Measurements from ENCODE around the gene ZDHHC13. TPM values are rescaled to one million over a fixed set of nuclear protein-coding genes. Genes with fewer than 3 reads are reported as not detected.

The ZDHHC13 gene
- total RNA-seq, 1 experiment from 2014 or later, result 20.9 TPM

DNA sequence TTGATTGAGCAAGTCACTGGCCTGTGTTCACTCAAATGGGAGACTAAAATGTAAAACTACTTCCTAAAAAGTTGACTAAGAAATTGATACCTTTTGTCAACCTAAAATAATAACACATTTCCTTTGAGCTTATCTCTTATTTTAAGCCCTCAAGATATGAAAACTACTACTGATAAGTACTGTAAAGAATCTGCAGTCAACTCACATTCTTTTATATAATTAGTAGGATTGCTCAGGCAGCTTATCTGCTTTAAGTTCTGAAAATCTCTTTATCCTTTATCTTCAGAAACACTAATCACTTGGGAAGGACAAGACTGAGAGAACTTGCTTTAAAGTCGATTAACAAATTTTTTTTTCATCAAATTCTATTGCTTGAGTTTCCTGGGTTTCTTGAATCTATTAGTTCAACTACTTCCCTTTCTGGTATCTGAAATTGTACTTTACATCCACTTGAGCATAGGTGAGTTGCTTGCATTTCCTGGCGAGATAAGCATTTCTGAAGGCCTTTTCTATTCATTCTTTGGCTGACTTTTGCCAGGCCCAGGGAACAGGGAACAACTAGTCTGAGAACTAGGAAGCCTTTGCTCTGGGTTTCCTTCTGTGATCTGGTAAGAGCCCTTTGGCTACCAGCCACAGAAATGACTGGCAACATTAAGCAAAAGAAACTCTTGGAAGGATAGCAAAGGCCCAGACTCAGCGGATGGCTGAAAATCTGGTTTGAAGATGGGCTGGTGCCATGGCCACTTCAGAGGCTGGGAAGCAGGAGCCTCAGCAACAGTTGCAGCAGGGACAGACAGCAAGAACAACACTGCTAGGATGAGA lies 104.1 kb downstream of the ZDHHC13 start:
- Mint-ChIP-seq H3K27ac (no peak overlapping the region; the same call in 1 of the 2 replicates), H3K36me3 (peaks cover 24% of the 10 kb centered on the region), H3K4me3 (no peak overlapping the region), H3K27me3 (ENCODE audit: low read depth) (no peaks in the 10 kb centered on the region), H3K4me1 (peaks cover 7% of the 10 kb centered on the region), H3K9me3 (peaks cover 11% of the 10 kb centered on the region)
- POLR2A ChIA-PET, result interaction anchor here (1.0 kb wide), 1 partner anchor 14 kb away, joined by 3 read pairs; no protein-coding TSS in a partner anchor
- CTCF ChIA-PET, result no interaction called here
- ATAC-seq (no peak), DNase-seq (ENCODE audit: low spot score) (no peak)
- TF ChIP-seq SMAD4 (CRISPR knock-in tag; IDR thresholded peaks at IDR 0.05) (no peak), FOXP1 (CRISPR knock-in tag; IDR thresholded peaks at IDR 0.05; ENCODE audit: borderline replicate concordance) (no peak), KAT7 (CRISPR knock-in tag; IDR thresholded peaks at IDR 0.05; ENCODE audit: borderline replicate concordance) (no peak), NFE2L1 (CRISPR knock-in tag; IDR thresholded peaks at IDR 0.05) (no peak), ZNF671 (CRISPR knock-in tag; IDR thresholded peaks at IDR 0.05) (no peak), ZNF121 (CRISPR knock-in tag; IDR thresholded peaks at IDR 0.05) (no peak), FOXJ3 (CRISPR knock-in tag; IDR thresholded peaks at IDR 0.05; ENCODE audit: borderline replicate concordance) (no peak), CBFB (CRISPR knock-in tag; IDR thresholded peaks at IDR 0.05; ENCODE audit: low read depth) (no peak), RELA (CRISPR knock-in tag; IDR thresholded peaks at IDR 0.05; ENCODE audit: borderline replicate concordance) (no peak)
- TF ChIP-seq, protein P1, sequence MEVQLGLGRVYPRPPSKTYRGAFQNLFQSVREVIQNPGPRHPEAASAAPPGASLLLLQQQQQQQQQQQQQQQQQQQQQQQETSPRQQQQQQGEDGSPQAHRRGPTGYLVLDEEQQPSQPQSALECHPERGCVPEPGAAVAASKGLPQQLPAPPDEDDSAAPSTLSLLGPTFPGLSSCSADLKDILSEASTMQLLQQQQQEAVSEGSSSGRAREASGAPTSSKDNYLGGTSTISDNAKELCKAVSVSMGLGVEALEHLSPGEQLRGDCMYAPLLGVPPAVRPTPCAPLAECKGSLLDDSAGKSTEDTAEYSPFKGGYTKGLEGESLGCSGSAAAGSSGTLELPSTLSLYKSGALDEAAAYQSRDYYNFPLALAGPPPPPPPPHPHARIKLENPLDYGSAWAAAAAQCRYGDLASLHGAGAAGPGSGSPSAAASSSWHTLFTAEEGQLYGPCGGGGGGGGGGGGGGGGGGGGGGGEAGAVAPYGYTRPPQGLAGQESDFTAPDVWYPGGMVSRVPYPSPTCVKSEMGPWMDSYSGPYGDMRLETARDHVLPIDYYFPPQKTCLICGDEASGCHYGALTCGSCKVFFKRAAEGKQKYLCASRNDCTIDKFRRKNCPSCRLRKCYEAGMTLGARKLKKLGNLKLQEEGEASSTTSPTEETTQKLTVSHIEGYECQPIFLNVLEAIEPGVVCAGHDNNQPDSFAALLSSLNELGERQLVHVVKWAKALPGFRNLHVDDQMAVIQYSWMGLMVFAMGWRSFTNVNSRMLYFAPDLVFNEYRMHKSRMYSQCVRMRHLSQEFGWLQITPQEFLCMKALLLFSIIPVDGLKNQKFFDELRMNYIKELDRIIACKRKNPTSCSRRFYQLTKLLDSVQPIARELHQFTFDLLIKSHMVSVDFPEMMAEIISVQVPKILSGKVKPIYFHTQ (CRISPR knock-in tag; IDR thresholded peaks at IDR 0.05), result no peak
- TF ChIP-seq, protein P2, sequence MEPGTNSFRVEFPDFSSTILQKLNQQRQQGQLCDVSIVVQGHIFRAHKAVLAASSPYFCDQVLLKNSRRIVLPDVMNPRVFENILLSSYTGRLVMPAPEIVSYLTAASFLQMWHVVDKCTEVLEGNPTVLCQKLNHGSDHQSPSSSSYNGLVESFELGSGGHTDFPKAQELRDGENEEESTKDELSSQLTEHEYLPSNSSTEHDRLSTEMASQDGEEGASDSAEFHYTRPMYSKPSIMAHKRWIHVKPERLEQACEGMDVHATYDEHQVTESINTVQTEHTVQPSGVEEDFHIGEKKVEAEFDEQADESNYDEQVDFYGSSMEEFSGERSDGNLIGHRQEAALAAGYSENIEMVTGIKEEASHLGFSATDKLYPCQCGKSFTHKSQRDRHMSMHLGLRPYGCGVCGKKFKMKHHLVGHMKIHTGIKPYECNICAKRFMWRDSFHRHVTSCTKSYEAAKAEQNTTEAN (CRISPR knock-in tag; IDR thresholded peaks at IDR 0.05), result no peak
- TF ChIP-seq, protein P3, sequence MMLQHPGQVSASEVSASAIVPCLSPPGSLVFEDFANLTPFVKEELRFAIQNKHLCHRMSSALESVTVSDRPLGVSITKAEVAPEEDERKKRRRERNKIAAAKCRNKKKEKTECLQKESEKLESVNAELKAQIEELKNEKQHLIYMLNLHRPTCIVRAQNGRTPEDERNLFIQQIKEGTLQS (CRISPR knock-in tag; conservative IDR thresholded peaks at IDR 0.05), result no peak
- TF ChIP-seq, protein P4, sequence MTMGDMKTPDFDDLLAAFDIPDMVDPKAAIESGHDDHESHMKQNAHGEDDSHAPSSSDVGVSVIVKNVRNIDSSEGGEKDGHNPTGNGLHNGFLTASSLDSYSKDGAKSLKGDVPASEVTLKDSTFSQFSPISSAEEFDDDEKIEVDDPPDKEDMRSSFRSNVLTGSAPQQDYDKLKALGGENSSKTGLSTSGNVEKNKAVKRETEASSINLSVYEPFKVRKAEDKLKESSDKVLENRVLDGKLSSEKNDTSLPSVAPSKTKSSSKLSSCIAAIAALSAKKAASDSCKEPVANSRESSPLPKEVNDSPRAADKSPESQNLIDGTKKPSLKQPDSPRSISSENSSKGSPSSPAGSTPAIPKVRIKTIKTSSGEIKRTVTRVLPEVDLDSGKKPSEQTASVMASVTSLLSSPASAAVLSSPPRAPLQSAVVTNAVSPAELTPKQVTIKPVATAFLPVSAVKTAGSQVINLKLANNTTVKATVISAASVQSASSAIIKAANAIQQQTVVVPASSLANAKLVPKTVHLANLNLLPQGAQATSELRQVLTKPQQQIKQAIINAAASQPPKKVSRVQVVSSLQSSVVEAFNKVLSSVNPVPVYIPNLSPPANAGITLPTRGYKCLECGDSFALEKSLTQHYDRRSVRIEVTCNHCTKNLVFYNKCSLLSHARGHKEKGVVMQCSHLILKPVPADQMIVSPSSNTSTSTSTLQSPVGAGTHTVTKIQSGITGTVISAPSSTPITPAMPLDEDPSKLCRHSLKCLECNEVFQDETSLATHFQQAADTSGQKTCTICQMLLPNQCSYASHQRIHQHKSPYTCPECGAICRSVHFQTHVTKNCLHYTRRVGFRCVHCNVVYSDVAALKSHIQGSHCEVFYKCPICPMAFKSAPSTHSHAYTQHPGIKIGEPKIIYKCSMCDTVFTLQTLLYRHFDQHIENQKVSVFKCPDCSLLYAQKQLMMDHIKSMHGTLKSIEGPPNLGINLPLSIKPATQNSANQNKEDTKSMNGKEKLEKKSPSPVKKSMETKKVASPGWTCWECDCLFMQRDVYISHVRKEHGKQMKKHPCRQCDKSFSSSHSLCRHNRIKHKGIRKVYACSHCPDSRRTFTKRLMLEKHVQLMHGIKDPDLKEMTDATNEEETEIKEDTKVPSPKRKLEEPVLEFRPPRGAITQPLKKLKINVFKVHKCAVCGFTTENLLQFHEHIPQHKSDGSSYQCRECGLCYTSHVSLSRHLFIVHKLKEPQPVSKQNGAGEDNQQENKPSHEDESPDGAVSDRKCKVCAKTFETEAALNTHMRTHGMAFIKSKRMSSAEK (CRISPR knock-in tag; IDR thresholded peaks at IDR 0.05; ENCODE audit: borderline replicate concordance), result no peak
- TF ChIP-seq, protein P5, sequence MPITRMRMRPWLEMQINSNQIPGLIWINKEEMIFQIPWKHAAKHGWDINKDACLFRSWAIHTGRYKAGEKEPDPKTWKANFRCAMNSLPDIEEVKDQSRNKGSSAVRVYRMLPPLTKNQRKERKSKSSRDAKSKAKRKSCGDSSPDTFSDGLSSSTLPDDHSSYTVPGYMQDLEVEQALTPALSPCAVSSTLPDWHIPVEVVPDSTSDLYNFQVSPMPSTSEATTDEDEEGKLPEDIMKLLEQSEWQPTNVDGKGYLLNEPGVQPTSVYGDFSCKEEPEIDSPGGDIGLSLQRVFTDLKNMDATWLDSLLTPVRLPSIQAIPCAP (CRISPR knock-in tag; IDR thresholded peaks at IDR 0.05), result no peak

DNA sequence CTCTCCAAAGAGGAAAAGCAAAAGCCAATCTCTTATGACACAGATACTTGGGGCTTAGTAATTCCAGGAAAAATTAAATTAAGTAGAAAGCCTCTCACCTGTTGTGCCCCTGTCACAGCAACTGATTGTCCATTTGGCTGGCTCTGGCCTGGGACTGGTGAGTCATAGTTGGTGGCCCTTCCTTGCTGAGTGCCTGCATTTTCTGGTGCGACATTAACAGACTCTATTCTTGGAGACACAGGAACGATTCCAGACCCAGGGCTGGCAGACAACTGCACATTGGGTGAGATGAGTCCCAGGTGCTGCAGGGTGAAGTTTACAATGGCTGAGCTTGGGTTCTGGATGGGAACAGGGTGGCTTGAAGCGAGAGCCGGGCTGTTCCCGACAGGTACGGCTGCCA lies 108.2 kb downstream of the ZDHHC13 start:
- CTCF ChIA-PET, result no interaction called here
- Mint-ChIP-seq H3K9me3 (peaks cover 11% of the 10 kb centered on the region), H3K4me1 (peaks cover 7% of the 10 kb centered on the region), H3K36me3 (peaks cover 42% of the 10 kb centered on the region), H3K27ac (no peak overlapping the region), H3K27me3 (ENCODE audit: low read depth) (no peaks in the 10 kb centered on the region), H3K4me3 (no peak overlapping the region)
- ATAC-seq, result no peak
- TF ChIP-seq KAT7 (CRISPR knock-in tag; IDR thresholded peaks at IDR 0.05; ENCODE audit: borderline replicate concordance) (no peak), RELA (CRISPR knock-in tag; IDR thresholded peaks at IDR 0.05; ENCODE audit: borderline replicate concordance) (no peak), ZNF121 (CRISPR knock-in tag; IDR thresholded peaks at IDR 0.05) (no peak), EMX1 (CRISPR knock-in tag; IDR thresholded peaks at IDR 0.05) (no peak), TEAD1 (CRISPR knock-in tag; IDR thresholded peaks at IDR 0.05) (no peak)
- TF ChIP-seq, protein P6, sequence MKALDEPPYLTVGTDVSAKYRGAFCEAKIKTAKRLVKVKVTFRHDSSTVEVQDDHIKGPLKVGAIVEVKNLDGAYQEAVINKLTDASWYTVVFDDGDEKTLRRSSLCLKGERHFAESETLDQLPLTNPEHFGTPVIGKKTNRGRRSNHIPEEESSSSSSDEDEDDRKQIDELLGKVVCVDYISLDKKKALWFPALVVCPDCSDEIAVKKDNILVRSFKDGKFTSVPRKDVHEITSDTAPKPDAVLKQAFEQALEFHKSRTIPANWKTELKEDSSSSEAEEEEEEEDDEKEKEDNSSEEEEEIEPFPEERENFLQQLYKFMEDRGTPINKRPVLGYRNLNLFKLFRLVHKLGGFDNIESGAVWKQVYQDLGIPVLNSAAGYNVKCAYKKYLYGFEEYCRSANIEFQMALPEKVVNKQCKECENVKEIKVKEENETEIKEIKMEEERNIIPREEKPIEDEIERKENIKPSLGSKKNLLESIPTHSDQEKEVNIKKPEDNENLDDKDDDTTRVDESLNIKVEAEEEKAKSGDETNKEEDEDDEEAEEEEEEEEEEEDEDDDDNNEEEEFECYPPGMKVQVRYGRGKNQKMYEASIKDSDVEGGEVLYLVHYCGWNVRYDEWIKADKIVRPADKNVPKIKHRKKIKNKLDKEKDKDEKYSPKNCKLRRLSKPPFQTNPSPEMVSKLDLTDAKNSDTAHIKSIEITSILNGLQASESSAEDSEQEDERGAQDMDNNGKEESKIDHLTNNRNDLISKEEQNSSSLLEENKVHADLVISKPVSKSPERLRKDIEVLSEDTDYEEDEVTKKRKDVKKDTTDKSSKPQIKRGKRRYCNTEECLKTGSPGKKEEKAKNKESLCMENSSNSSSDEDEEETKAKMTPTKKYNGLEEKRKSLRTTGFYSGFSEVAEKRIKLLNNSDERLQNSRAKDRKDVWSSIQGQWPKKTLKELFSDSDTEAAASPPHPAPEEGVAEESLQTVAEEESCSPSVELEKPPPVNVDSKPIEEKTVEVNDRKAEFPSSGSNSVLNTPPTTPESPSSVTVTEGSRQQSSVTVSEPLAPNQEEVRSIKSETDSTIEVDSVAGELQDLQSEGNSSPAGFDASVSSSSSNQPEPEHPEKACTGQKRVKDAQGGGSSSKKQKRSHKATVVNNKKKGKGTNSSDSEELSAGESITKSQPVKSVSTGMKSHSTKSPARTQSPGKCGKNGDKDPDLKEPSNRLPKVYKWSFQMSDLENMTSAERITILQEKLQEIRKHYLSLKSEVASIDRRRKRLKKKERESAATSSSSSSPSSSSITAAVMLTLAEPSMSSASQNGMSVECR (CRISPR knock-in tag; IDR thresholded peaks at IDR 0.05; ENCODE audit: borderline replicate concordance), result no peak
- TF ChIP-seq, protein P7, sequence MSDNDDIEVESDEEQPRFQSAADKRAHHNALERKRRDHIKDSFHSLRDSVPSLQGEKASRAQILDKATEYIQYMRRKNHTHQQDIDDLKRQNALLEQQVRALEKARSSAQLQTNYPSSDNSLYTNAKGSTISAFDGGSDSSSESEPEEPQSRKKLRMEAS (CRISPR knock-in tag; IDR thresholded peaks at IDR 0.05), result no peak
- POLR2A ChIA-PET, result no interaction called here
- no peak for DNase-seq (ENCODE audit: low spot score)

All from WTC11 (cell line).